SK-N-SH (cell line): ENCODE results near the gene TMX2. TPM values are rescaled to one million over a fixed set of nuclear protein-coding genes. Genes with fewer than 3 reads are reported as not detected.

Experiments
- CTCF ChIA-PET: fragments of 300-600, 350-600 bp; formaldehyde crosslinking; extraction: SDS; loops from one replicate; lab custom pipeline; 2021; lab: Yijun Ruan, JAX
- POLR2A ChIA-PET: fragments of 350-600 bp; sonication (Branson Sonifier 250); formaldehyde crosslinking; extraction: SDS; loops from one replicate; lab custom pipeline; 2020; ENCODE audit warnings: antibody characterized with exemption, inconsistent platforms; lab: Yijun Ruan, JAX
- DNase-seq: peaks from one replicate; pipeline ENCODE4 v3.0.0; 2012
- H2AFZ ChIP-seq: fragments of 200-600 bp; sonication (generic); 2 replicates; pipeline ENCODE4 v1.8.1; 2016; ENCODE audit warnings: antibody characterized with exemption, mild to moderate bottlenecking, low read depth
- H3F3A ChIP-seq: fragments of 200-600 bp; sonication (generic); replicated peaks from 2 replicates; pipeline ENCODE3; 2016; ENCODE audit warnings: antibody characterized with exemption, mild to moderate bottlenecking; ENCODE audit not compliant: insufficient read depth
- H3K27ac ChIP-seq, 2 experiments: fragments of 200-500 bp in 1 of 2; fragments of 200-600 bp in 1 of 2; sonication (Bioruptor generic) in 1 of 2; sonication (generic), shearing (Covaris generic) in 1 of 2; 2 replicates each; pipeline versions ENCODE4 v1.5.1 to v1.6.1; 2014 to 2016; ENCODE audit warnings: low read depth in 2 of 2, inconsistent platforms in 1 of 2, low read length in 1 of 2, mild to moderate bottlenecking in 1 of 2, mixed read lengths in 1 of 2
- H3K27me3 ChIP-seq: fragments of 200-600 bp; sonication (generic), shearing (Covaris generic); 2 replicates; pipeline ENCODE4 v1.6.1; 2016; ENCODE audit warnings: mixed run types; ENCODE audit not compliant: insufficient read depth
- H3K36me3 ChIP-seq, 2 experiments: fragments of 200-500 bp in 1 of 2; fragments of 200-600 bp in 1 of 2; sonication (Bioruptor generic) in 1 of 2; sonication (generic) in 1 of 2; replicated peaks in 1 of 2; 2 replicates each; pipeline versions ENCODE3 to v1.5.1; 2014 to 2016; ENCODE audit warnings: low read length in 1 of 2, mild to moderate bottlenecking in 1 of 2; ENCODE audit not compliant: insufficient read depth in 2 of 2, control insufficient read depth in 1 of 2
- H3K4me1 ChIP-seq, 2 experiments: fragments of 200-500 bp in 1 of 2; fragments of 200-600 bp in 1 of 2; sonication (Bioruptor generic) in 1 of 2; sonication (generic), shearing (Covaris generic) in 1 of 2; 2 replicates each; pipeline versions ENCODE4 v1.5.1 to v1.6.1; 2014 to 2016; ENCODE audit warnings: low read depth in 1 of 2, low read length in 1 of 2, mixed run types in 1 of 2; ENCODE audit not compliant: insufficient read depth in 2 of 2, control insufficient read depth in 1 of 2
- H3K4me2 ChIP-seq: fragments of 200-600 bp; sonication (generic), shearing (Covaris generic); 2 replicates; pipeline ENCODE4 v1.6.1; 2017; ENCODE audit warnings: mixed run types
- H3K4me3 ChIP-seq, 2 experiments: fragments of 200-500 bp in 1 of 2; fragments of 200-600 bp in 1 of 2; sonication (Bioruptor generic) in 1 of 2; sonication (generic), shearing (Covaris generic) in 1 of 2; 2 replicates each; pipeline versions ENCODE4 v1.5.1 to v1.8.1; 2014 to 2016; ENCODE audit warnings: low read depth in 2 of 2, inconsistent platforms in 1 of 2, low read length in 1 of 2, mild to moderate bottlenecking in 1 of 2, mixed read lengths in 1 of 2, moderate library complexity in 1 of 2
- H3K79me2 ChIP-seq: fragments of 200-600 bp; sonication (generic); 2 replicates; pipeline ENCODE4 v1.8.1; 2017; ENCODE audit warnings: mild to moderate bottlenecking; ENCODE audit not compliant: insufficient read depth
- H3K9ac ChIP-seq: fragments of 200-600 bp; sonication (generic); 2 replicates; pipeline ENCODE4 v1.6.1; 2017; ENCODE audit warnings: mixed run types
- H3K9me2 ChIP-seq: fragments of 200-600 bp; sonication (generic); 2 replicates; pipeline ENCODE4 v1.6.1; 2017; ENCODE audit warnings: mixed run types
- H3K9me3 ChIP-seq: fragments of 200-600 bp; sonication (generic); 2 replicates; pipeline ENCODE4 v1.6.1; 2017; ENCODE audit warnings: mixed run types, mild to moderate bottlenecking, moderate library complexity
- H4K20me1 ChIP-seq: fragments of 200-600 bp; sonication (generic); 2 replicates; pipeline ENCODE4 v1.6.1; 2017; ENCODE audit warnings: mild to moderate bottlenecking, mixed run types; ENCODE audit not compliant: insufficient read depth
- CHD2 ChIP-seq: fragments of 150-350 bp; IDR thresholded peaks from 2 replicates; pipeline ENCODE4 v1.6.1; 2018; ENCODE audit warnings: low read length; ENCODE audit not compliant: partially characterized antibody
- ELF1 ChIP-seq: IDR thresholded peaks from 2 replicates; pipeline ENCODE4 v1.4.0; 2012
- EP300 ChIP-seq, 2 experiments: IDR thresholded peaks; 2 replicates each; pipeline versions ENCODE4 v1.4.0 to v1.6.1; 2012; ENCODE audit warnings: borderline replicate concordance in 1 of 2, low read depth in 1 of 2, low read length in 1 of 2
- FOSL2 ChIP-seq: IDR thresholded peaks from 2 replicates; pipeline ENCODE4 v1.4.0; 2012; ENCODE audit warnings: low read depth, mild to moderate bottlenecking, moderate library complexity, borderline replicate concordance
- GABPA ChIP-seq: IDR thresholded peaks from 2 replicates; pipeline ENCODE4 v1.4.0; 2012; ENCODE audit warnings: low read depth, mild to moderate bottlenecking
- GATA2 ChIP-seq: sonication (generic); formaldehyde crosslinking; IDR thresholded peaks from 2 replicates; pipeline ENCODE4 v1.5.0; 2020; ENCODE audit warnings: mild to moderate bottlenecking, missing genetic modification reagents
- JUND ChIP-seq: IDR thresholded peaks from 2 replicates; pipeline ENCODE4 v1.4.0; 2012
- MEF2A ChIP-seq: IDR thresholded peaks from 2 replicates; pipeline ENCODE4 v1.4.0; 2012; ENCODE audit warnings: low read depth, borderline replicate concordance
- MXI1 ChIP-seq: IDR thresholded peaks from 2 replicates; pipeline ENCODE4 v1.6.1; 2012; ENCODE audit warnings: mild to moderate bottlenecking, low read depth, low read length, improper control_type of control experiment
- NFIC ChIP-seq: IDR thresholded peaks from 2 replicates; pipeline ENCODE4 v1.4.0; 2012; ENCODE audit warnings: borderline replicate concordance
- NRF1 ChIP-seq: IDR thresholded peaks from 2 replicates; pipeline ENCODE4 v1.6.1; 2012; ENCODE audit warnings: low read depth, mild to moderate bottlenecking, low read length
- POLR2AphosphoS5 ChIP-seq: IDR thresholded peaks from 2 replicates; pipeline ENCODE4 v1.6.1; 2012; ENCODE audit warnings: low read depth, low read length
- RFX5 ChIP-seq: IDR thresholded peaks from 2 replicates; pipeline ENCODE4 v1.6.1; 2012; ENCODE audit warnings: mild to moderate bottlenecking, improper control_type of control experiment, low read length
- SMC3 ChIP-seq: IDR thresholded peaks from 2 replicates; pipeline ENCODE4 v1.6.1; 2012; ENCODE audit warnings: low read depth, low read length, improper control_type of control experiment
- TCF12 ChIP-seq: IDR thresholded peaks from 2 replicates; pipeline ENCODE4 v1.4.0; 2012
- YY1 ChIP-seq: IDR thresholded peaks from 2 replicates; pipeline ENCODE4 v1.4.0; 2012; ENCODE audit warnings: low read depth, mild to moderate bottlenecking
- WGBS: methylation state at CpG from one replicate; pipeline ENCODE4 v1.1.6; 2017; ENCODE audit warnings: low lambda C conversion rate; 5-methylcytosine and 5-hydroxymethylcytosine counted together
- polyA plus RNA-seq, 3 experiments: library from polyadenylated mRNA; depleted of rRNA; stranded (reverse); fragments of >200 nt; gene quantifications; 2 replicates each; pipeline ENCODE4 v1.2.3, GENCODE V29; 2012
- TF ChIP-seq, protein P1 (sequence below): IDR thresholded peaks from 2 replicates; pipeline ENCODE4; 2012
- TF ChIP-seq, protein P2 (sequence below): IDR thresholded peaks from 2 replicates; pipeline ENCODE4 v1.4.0; 2012; ENCODE audit warnings: low read depth, borderline replicate concordance
- TF ChIP-seq, protein P3 (sequence below): fragments of 200-600 bp; sonication (generic); IDR thresholded peaks from 2 replicates; pipeline ENCODE4 v1.6.1; 2017; ENCODE audit warnings: antibody characterized with exemption, mild to moderate bottlenecking, moderate library complexity
- TF ChIP-seq, protein P4 (sequence below): IDR thresholded peaks from 2 replicates; pipeline ENCODE4 v1.4.0; 2012; ENCODE audit warnings: low read depth, borderline replicate concordance

The TMX2 gene
- polyA plus RNA-seq, 1 of the 3 experiments (the other 2 are of a cell fraction): 88.6 TPM

DNA sequence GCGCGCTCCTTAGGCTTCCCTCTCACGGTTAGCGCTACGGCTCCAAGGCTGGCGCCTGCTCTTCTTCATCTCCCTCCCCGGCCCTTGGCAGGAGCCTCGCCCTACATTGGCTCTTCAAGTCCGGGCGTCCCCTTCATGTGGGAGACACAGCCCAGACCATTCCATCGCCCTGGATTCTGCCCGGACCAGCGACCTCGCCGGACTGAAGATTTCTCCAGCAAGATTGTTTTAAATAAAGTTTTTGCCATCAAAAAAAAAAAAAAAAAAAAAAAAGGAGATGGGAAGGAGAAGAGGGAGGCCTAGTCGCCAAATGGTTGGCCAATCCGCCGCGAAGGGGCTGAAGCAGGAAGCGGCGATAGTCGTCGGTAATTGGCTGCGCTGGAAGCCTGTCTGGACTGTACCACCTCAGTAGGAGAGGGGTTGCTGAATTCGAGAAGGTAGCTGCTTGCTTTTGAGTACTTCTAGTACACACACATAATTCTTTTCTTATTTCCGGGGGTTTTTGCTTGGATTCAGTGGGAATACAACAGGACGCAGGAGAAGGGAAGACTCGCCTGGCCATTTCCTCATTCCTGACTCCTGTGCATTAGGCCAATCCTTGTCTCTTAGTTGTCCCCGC lies 45.2 kb upstream of the TMX2 start (continued):
- TF ChIP-seq, protein P1, sequence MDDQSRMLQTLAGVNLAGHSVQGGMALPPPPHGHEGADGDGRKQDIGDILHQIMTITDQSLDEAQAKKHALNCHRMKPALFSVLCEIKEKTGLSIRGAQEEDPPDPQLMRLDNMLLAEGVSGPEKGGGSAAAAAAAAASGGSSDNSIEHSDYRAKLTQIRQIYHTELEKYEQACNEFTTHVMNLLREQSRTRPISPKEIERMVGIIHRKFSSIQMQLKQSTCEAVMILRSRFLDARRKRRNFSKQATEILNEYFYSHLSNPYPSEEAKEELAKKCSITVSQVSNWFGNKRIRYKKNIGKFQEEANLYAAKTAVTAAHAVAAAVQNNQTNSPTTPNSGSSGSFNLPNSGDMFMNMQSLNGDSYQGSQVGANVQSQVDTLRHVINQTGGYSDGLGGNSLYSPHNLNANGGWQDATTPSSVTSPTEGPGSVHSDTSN: peak; percentile 98
- no peak for TF ChIP-seq TCF12
- TF ChIP-seq JUND: peak; percentile 23; the same call in 1 of the 2 replicates
- no peak for TF ChIP-seq MEF2A
- TF ChIP-seq SMC3: no peak
- TF ChIP-seq FOSL2: no peak
- no peak for TF ChIP-seq NFIC
- TF ChIP-seq, protein P2, sequence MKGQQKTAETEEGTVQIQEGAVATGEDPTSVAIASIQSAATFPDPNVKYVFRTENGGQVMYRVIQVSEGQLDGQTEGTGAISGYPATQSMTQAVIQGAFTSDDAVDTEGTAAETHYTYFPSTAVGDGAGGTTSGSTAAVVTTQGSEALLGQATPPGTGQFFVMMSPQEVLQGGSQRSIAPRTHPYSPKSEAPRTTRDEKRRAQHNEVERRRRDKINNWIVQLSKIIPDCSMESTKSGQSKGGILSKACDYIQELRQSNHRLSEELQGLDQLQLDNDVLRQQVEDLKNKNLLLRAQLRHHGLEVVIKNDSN: no peak
- TF ChIP-seq YY1: no peak
- TF ChIP-seq GATA2: no peak
- TF ChIP-seq EP300 (IDR thresholded peaks at IDR 0.05; ENCODE audit: borderline replicate concordance in 1 of 2, low read depth in 1 of 2, low read length in 1 of 2): no peak
- peak; percentile 82; the same call in 1 of the 2 replicates for TF ChIP-seq POLR2AphosphoS5

DNA sequence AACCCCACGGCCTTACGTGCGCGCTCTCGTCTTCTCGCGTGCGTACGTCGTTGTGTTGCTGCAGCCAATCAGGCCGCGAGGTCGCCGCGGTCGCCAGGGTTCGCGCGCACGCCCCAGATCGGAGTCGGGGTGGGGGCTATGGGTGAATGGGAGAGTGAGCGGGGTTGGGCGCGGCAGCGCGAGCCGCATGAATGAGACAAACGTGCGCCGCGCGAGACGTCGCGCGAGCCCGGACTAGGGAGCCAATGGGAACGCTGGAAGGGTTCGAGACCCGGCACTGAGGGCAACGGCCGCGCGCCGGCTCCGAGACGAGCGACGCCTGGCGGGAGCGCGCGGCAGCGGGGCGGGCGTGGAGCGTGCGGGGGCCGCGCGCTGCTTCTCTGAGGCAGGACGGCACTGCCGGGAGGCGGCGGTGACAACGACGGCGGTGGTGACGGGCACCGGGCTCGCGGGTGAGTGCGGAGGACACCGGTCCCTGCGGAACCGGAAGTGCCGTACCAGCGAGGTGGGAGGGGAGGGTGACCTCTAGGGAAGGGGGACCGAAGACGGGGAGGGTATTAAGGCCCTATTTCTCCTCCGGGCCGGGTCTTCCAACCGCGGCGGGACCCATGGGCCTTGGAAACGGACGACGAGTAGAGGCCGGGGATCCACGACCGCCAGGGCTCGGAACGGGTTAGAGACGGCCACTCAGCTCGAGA lies 44.5 kb upstream of the TMX2 start, which contains the start of gene ZDHHC5:
TSS of gene ZDHHC5 (plus strand) at position 379 of the 698 bp plus-strand sequence. CDS start 4,977 bp downstream, outside the sequence.
- peaks cover 50% of the 10 kb centered on the region for H3K79me2 ChIP-seq
- peak; percentile 37; the same call in 1 of the 2 replicates for TF ChIP-seq ELF1
- TF ChIP-seq MXI1: peak; percentile 76
- TF ChIP-seq, protein P3, sequence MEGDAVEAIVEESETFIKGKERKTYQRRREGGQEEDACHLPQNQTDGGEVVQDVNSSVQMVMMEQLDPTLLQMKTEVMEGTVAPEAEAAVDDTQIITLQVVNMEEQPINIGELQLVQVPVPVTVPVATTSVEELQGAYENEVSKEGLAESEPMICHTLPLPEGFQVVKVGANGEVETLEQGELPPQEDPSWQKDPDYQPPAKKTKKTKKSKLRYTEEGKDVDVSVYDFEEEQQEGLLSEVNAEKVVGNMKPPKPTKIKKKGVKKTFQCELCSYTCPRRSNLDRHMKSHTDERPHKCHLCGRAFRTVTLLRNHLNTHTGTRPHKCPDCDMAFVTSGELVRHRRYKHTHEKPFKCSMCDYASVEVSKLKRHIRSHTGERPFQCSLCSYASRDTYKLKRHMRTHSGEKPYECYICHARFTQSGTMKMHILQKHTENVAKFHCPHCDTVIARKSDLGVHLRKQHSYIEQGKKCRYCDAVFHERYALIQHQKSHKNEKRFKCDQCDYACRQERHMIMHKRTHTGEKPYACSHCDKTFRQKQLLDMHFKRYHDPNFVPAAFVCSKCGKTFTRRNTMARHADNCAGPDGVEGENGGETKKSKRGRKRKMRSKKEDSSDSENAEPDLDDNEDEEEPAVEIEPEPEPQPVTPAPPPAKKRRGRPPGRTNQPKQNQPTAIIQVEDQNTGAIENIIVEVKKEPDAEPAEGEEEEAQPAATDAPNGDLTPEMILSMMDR: peak; percentile 47
- peak; percentile 79 for TF ChIP-seq RFX5
- TF ChIP-seq, protein P4, sequence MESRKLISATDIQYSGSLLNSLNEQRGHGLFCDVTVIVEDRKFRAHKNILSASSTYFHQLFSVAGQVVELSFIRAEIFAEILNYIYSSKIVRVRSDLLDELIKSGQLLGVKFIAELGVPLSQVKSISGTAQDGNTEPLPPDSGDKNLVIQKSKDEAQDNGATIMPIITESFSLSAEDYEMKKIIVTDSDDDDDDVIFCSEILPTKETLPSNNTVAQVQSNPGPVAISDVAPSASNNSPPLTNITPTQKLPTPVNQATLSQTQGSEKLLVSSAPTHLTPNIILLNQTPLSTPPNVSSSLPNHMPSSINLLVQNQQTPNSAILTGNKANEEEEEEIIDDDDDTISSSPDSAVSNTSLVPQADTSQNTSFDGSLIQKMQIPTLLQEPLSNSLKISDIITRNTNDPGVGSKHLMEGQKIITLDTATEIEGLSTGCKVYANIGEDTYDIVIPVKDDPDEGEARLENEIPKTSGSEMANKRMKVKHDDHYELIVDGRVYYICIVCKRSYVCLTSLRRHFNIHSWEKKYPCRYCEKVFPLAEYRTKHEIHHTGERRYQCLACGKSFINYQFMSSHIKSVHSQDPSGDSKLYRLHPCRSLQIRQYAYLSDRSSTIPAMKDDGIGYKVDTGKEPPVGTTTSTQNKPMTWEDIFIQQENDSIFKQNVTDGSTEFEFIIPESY: peak; percentile 96
- TF ChIP-seq, protein P2: no peak
- peak; percentile 75 for TF ChIP-seq GABPA
- peak; percentile 52; the same call in 1 of the 2 replicates for TF ChIP-seq POLR2AphosphoS5
- TF ChIP-seq GATA2: no peak
- TF ChIP-seq NRF1: peak; percentile 65
- peak; percentile 97 for TF ChIP-seq CHD2
- no peaks in the 10 kb centered on the region for H3K9me3 ChIP-seq
- no peaks in the 10 kb centered on the region for H4K20me1 ChIP-seq
- peak within 1 kb of the TSS; percentile 83 for H2AFZ ChIP-seq
- H3F3A ChIP-seq: no peaks in the 10 kb centered on the region
- DNase-seq: peak; percentile 98
- CTCF ChIA-PET: interaction anchor here (0.7 to 1.3 kb wide), 5 partner anchors 11 to 316 kb away, joined by 3 to 5 read pairs (median 3); no protein-coding TSS in a partner anchor
- no peaks in the 10 kb centered on the region for H3K9me2 ChIP-seq
- H3K4me2 ChIP-seq: peak within 1 kb of the TSS; percentile 95
- H3K9ac ChIP-seq: peak within 1 kb of the TSS; percentile 87
- POLR2A ChIA-PET: no interaction called here
- H3K27me3 ChIP-seq: no peaks in the 10 kb centered on the region
- H3K36me3 ChIP-seq: peaks cover 11 to 15% of the 10 kb centered on the region in 2 experiments
- H3K27ac ChIP-seq: peak within 1 kb of the TSS; percentile 93 to 97
- H3K4me3 ChIP-seq: peak within 1 kb of the TSS; percentile 78 to 85
- H3K4me1 ChIP-seq: peaks cover 9 to 12% of the 10 kb centered on the region in 2 experiments; a peak in 3 of 4 replicates
- WGBS: 1% methylated on average over 26 of the region's 96 CpGs
